Stimulated activated CD8-positive, alpha-beta memory T cell treated with anti-CD3 and anti-CD28 coated beads, Interleukin-15, amount 100 ng/mL, for 4 hours (primary cell): ENCODE measurements around the gene DMWD.
"Not testable (repeated sequence)": the region's sequence is repeated elsewhere in the genome, so short reads cannot be mapped to it uniquely, and the experiment has no call there.

Source experiments
- DNase-seq, 2 donors: peaks; one replicate each; pipeline ENCODE4 v3.0.0-alpha.2; 2020; ENCODE audit warnings: low read depth in 2 of 2

The DMWD gene

DNA sequence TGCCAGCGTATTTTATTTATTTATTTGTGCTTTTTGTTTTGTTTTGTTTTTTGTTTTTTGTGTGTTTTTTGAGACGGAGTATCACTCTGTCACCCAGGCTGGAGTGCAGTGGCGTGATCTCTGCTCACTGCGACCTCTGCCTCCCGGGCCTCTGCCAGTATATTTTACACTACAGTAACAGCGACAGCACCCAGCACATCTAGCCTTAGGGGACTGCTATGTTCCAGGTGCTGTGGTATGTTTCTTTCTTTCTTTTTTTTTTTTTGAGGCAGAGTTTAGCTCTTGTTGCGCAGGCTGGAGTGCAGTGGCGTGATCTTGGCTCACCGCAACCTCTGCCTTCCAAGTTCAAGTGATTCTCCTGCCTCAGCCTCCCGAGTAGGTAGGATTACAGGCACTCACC lies 41.2 kb downstream of the DMWD start:
- not testable (repeated sequence) for DNase-seq

DNA sequence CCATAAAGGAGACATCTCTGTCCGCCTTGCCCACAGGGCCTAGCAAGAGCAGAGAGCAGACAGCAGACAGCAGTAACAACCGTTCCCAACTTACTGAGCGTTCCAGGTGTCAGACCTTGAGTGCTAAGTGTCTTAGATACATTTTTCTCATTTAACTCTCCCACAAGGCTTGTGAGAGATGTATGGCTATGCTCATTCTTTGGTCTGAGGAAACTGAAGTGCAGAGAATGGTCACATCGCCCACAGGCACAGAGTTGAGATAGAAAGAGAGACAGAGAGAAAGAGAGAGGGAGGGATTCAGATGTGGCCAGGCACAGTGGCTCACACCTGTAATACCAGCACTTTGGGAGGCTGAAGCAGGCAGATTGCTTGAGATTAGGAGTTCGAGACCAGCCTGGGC lies 45.1 kb downstream of the DMWD start:
- DNase-seq = no peak

DNA sequence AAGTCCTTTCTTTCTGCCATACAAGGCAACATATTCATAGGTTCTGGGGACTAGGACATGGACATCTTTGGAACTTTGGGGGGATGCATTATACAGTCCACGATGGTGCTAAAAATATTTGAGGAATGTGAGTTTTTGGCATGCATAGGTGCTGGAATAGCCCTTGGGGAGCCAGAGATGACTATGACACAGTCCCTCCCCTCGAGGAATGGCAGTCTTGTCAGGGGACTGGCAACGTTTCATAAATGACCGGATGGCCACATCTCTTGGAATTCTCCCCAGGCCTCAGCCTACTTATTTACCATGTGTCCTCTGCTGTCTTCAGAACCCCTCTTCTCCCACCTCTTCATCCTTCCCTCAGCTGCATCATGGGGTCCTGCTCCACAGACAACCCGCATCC lies 45.8 kb downstream of the DMWD start:
- no peak for DNase-seq

DNA sequence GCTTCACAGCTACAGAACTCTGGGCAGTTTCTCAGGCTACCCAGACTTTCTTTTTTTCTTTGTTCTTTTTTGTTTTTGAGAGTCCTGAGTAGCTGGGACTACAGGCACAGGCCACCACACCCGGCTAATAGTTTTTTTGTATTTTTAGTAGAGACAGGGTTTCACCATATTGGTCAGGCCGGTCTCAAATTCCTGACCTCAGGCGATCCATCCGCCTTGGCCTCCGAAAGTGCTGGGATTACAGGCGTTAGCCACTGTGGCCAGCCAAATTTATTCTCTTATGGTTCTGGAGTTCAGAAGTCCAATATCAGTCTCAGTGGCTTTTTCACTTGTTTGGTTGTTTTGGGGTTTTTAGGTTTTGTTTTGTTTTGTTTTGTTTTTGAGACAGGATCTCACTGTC lies 47.0 kb downstream of the DMWD start:
- DNase-seq = no peak

DNA sequence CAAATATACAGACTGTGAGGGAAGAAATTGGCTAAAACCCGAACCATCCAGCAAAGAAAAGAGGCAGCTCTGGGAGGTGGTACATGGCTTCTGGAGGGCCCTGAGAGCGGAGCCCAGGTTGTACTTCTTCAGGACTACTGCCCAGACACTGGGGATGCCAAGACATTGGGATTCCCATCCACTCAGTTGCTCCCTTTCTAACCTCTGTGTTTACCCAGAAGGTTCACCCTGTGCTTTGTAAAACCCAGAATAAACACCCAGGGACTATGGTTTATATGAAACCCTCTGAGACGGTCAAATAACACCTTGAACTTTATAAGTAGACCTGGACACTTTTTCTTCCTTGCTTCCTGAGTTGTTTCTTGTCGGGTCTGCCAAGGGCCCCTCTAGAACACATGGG lies 49.7 kb downstream of the DMWD start:
- no peak for DNase-seq

DNA sequence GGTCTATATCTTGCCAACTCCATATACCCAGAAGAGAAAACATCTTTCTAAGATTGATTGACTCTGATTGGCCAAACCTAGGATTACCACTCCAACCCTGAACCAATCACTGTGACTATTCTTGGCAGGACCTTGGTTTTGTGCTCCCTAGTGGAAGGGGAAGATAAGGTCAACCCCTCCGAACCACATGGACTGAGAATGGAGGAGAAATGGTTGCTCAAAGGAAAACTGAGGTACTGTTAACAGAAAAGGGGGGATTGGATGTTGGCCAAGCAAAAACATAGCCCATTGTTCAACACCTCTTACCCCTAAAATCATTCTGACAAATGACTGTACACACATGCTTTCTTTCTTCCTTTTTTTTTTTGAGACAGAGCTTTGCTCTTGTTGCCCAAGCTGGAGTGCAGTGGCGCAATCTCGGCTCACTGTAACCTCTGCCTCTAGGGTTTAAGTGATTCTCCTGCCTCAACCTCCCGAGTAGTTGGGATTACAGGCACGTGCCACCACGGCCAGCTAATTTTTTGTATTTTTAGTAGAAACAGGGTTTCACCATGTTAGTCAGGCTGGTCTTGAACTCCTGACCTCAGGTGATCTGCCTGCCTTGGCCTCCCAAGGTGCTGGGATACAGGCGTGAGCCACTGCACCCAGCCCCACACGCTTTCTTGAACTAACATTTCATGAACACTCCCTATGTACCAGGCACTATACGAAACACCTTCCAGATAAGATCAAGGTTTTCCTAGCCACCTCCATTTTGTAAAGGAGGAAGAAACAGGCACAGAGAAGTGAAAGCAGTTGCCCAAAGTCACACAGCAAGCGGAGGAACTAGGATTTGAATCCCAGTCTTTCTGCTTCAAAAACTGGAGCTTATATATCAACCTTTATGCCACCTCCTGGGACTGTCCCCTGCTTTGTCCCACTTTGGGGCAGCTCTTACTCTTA lies 52.9 kb downstream of the DMWD start:
- DNase-seq = no peak

DNA sequence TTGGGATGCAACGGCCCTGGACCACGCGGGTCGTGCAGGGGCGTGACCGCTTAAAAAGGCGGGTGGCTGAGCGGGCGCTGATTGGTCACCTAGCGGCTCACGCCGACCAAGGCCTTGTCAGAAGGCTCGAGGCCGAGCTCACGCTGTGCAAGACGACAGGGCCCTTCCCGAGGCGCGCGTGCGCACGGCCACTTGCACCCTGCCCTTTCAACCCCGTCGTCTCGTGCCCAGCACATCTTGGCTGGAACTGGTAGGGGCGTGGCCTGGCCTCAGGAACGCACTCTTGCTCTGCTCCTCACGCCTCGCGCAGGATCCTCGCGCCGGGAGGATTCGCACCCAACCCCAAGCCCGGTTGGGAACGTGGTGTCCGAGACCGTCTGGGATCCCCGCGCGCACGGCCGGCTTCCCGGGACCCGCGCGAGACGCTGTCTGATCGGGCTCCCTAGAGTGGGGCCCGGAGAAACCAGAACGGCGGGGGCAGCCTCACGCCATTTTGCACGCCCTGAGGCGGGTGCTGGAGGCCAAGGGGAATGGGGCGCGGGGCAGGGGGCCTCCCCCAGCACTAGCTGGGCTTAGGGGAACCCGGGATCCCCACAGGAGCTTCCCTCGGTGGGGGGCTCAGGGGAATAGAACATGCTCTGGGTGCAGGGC lies 59.4 kb downstream of the DMWD start, which contains the start of gene MEIOSIN:
MEIOSIN (plus strand) TSS at position 280 of the 651 bp plus-strand sequence. CDS start 1,938 bp downstream, outside the sequence.
- DNase-seq = no peak
